Esophagus squamous epithelium (tissue), 4 donors: ENCODE results near the gene SNAP29.
"Not testable (repeated sequence)": the region's sequence is repeated elsewhere in the genome, so short reads cannot be mapped to it uniquely, and the experiment has no call there.

Experiments
- POLR2A ChIP-seq, 4 donors: fragments of 450-650 bp; IDR thresholded peaks; one replicate each; pipeline ENCODE4 v1.6.1; 2017; ENCODE audit warnings: antibody characterized with exemption in 4 of 4, mild to moderate bottlenecking in 4 of 4, moderate library complexity in 3 of 4
- TF ChIP-seq, protein P1 (sequence below), 6 experiments: fragments of 450-650 bp in 4 of 6; fragments of 200-600 bp in 2 of 6; sonication (generic) in 2 of 6; IDR thresholded peaks; one replicate each; pipeline ENCODE4 v1.5.1; 2016 to 2019; ENCODE audit warnings: antibody characterized with exemption in 6 of 6, mild to moderate bottlenecking in 4 of 6, moderate library complexity in 4 of 6

DNA sequence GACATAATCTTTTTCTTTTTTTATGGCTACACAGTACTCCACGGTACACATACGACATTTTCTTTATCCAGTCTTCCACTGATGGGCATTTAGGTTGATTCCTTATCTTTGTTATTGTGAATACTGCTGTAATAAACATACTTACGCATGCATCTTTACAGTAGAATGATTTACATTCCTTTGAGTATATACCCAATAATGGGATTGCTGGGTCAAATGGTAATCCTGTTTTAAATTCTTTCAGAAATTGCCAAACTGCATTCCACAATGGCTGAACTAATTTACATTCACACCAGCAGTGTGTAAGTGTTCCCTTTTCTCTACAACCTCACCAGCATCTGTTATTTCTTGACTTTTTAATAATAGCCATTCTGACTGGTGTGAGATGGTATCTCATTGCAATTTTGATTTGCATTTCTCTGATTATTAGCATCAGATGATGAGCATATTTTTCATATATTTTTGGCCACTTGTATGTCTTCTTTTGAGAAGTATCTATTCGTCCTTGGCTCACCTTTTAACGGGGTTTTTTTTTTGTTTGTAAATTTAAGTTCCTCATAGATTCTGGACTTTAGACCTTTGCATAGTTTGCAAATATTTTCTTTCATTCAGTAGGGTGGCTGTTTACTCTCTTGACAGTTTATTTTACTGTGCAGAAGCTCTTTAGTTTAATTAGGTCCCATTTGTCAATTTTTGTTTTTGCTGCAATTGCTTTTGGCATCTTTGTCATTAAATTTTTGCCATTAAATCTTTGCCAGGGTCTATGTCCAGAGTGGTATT, 32.2 kb upstream of the SNAP29 start:
- TF ChIP-seq, protein P1, sequence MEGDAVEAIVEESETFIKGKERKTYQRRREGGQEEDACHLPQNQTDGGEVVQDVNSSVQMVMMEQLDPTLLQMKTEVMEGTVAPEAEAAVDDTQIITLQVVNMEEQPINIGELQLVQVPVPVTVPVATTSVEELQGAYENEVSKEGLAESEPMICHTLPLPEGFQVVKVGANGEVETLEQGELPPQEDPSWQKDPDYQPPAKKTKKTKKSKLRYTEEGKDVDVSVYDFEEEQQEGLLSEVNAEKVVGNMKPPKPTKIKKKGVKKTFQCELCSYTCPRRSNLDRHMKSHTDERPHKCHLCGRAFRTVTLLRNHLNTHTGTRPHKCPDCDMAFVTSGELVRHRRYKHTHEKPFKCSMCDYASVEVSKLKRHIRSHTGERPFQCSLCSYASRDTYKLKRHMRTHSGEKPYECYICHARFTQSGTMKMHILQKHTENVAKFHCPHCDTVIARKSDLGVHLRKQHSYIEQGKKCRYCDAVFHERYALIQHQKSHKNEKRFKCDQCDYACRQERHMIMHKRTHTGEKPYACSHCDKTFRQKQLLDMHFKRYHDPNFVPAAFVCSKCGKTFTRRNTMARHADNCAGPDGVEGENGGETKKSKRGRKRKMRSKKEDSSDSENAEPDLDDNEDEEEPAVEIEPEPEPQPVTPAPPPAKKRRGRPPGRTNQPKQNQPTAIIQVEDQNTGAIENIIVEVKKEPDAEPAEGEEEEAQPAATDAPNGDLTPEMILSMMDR (IDR thresholded peaks at IDR 0.05): not testable (repeated sequence)
- TF ChIP-seq POLR2A (IDR thresholded peaks at IDR 0.05): not testable (repeated sequence)
